HepG2 (cell line): ENCODE measurements around the gene PNLDC1. TPM values are rescaled to one million over a fixed set of nuclear protein-coding genes. Genes with fewer than 3 reads are reported as not detected.

Source experiments
- DDIT3 ChIP-seq: sonication (generic); formaldehyde crosslinking; IDR thresholded peaks from 2 replicates; pipeline ENCODE4 v1.4.0; 2020; ENCODE audit warnings: mild to moderate bottlenecking, missing genetic modification reagents
- EP300 ChIP-seq, 3 experiments: sonication (generic) in 1 of 3; formaldehyde crosslinking in 1 of 3; IDR thresholded peaks; 2 replicates each; pipeline versions ENCODE4 v1.5.1 to v1.6.1; 2011 to 2020; ENCODE audit warnings: low read depth in 2 of 3, low read length in 2 of 3, borderline replicate concordance in 1 of 3, improper control_type of control experiment in 1 of 3, mild to moderate bottlenecking in 1 of 3, missing genetic modification reagents in 1 of 3, moderate library complexity in 1 of 3
- FOXP1 ChIP-seq, 2 experiments: fragments of 450-650 bp in 1 of 2; IDR thresholded peaks; 2 replicates each; pipeline ENCODE4 v1.6.1; 2017 to 2018; ENCODE audit warnings: antibody characterized with exemption in 1 of 2
- GPN1 ChIP-seq: sonication (generic); formaldehyde crosslinking; IDR thresholded peaks from 2 replicates; pipeline ENCODE4 v1.5.1; 2020; ENCODE audit warnings: missing genetic modification reagents, borderline replicate concordance
- IKZF4 ChIP-seq: sonication (generic); formaldehyde crosslinking; IDR thresholded peaks from 2 replicates; pipeline ENCODE4 v1.5.1; 2020; ENCODE audit warnings: borderline replicate concordance, mild to moderate bottlenecking, low read depth, missing genetic modification reagents; ENCODE audit errors: not compliant biosample characterization
- MLX ChIP-seq: IDR thresholded peaks from 2 replicates; pipeline ENCODE4 v1.6.1; 2016
- NR2F1 ChIP-seq, 2 experiments: fragments of 450-650 bp in 1 of 2; formaldehyde crosslinking in 1 of 2; IDR thresholded peaks; 2 replicates each; pipeline versions ENCODE4 v1.5.0 to v1.6.1; 2016 to 2020; ENCODE audit warnings: mild to moderate bottlenecking in 1 of 2, missing compliant biosample characterization in 1 of 2, missing genetic modification reagents in 1 of 2, moderate library complexity in 1 of 2
- POGK ChIP-seq: sonication (generic); formaldehyde crosslinking; conservative IDR thresholded peaks from 2 replicates; pipeline ENCODE4 v1.8.0; 2022; ENCODE audit warnings: mild to moderate bottlenecking, moderate library complexity, missing genetic modification reagents
- SAFB2 ChIP-seq: sonication (generic); formaldehyde crosslinking; IDR thresholded peaks from 2 replicates; pipeline ENCODE4 v1.5.1; 2020; ENCODE audit warnings: missing genetic modification reagents, low read depth, mild to moderate bottlenecking, borderline replicate concordance
- ZBTB34 ChIP-seq: sonication (generic); formaldehyde crosslinking; IDR thresholded peaks from 2 replicates; pipeline ENCODE4 v1.8.0; 2022; ENCODE audit warnings: mild to moderate bottlenecking, missing genetic modification reagents
- ZKSCAN5 ChIP-seq: sonication (generic); formaldehyde crosslinking; IDR thresholded peaks from 2 replicates; pipeline ENCODE4 v1.5.1; 2020; ENCODE audit warnings: mild to moderate bottlenecking, missing genetic modification reagents
- ZNF33B ChIP-seq: sonication (generic); formaldehyde crosslinking; IDR thresholded peaks from 2 replicates; pipeline ENCODE4 v1.5.1; 2020; ENCODE audit warnings: mild to moderate bottlenecking, missing genetic modification reagents
- ZNF704 ChIP-seq: sonication (generic); formaldehyde crosslinking; IDR thresholded peaks from 2 replicates; pipeline ENCODE4 v1.8.1; 2023; ENCODE audit warnings: mild to moderate bottlenecking, inconsistent platforms, moderate library complexity, missing genetic modification reagents, borderline replicate concordance
- ZNF75D ChIP-seq: sonication (generic); formaldehyde crosslinking; IDR thresholded peaks from 2 replicates; pipeline ENCODE4 v1.8.1; 2023; ENCODE audit warnings: missing genetic modification reagents, mild to moderate bottlenecking, borderline replicate concordance
- ZNF83 ChIP-seq: sonication (generic); formaldehyde crosslinking; IDR thresholded peaks from 2 replicates; pipeline ENCODE4 v1.4.0; 2020; ENCODE audit warnings: missing genetic modification reagents, mild to moderate bottlenecking, borderline replicate concordance
- ZNF878 ChIP-seq: sonication (generic); formaldehyde crosslinking; IDR thresholded peaks from 2 replicates; pipeline ENCODE4 v1.8.1; 2023; ENCODE audit warnings: mild to moderate bottlenecking, missing genetic modification reagents, moderate library complexity
- ZNF891 ChIP-seq: sonication (generic); formaldehyde crosslinking; IDR thresholded peaks from 2 replicates; pipeline ENCODE4 v1.5.0; 2020; ENCODE audit warnings: mild to moderate bottlenecking, missing genetic modification reagents
- ZXDC ChIP-seq: sonication (generic); formaldehyde crosslinking; IDR thresholded peaks from 2 replicates; pipeline ENCODE4 v1.5.0; 2020; ENCODE audit warnings: mild to moderate bottlenecking, missing genetic modification reagents
- polyA plus RNA-seq, 8 experiments: library from polyadenylated mRNA; depleted of rRNA in 3 of 8; stranded (reverse) in 7 of 8; unstranded in 1 of 8; fragments of >200 nt; fragmentation: Illumina TruSeq in 4 of 8; extraction: Trizol in 4 of 8; gene quantifications; 2 replicates each; pipeline versions ENCODE4 v1.2.1 to v1.2.3, GENCODE V29; 2011 to 2016; ENCODE audit warnings: low read depth in 4 of 8, missing spikeins in 1 of 8, mixed read lengths in 1 of 8; ENCODE audit not compliant: insufficient read depth in 1 of 8
- total RNA-seq, 5 experiments: library from RNA; depleted of rRNA; stranded (reverse); fragments of >200 nt; fragmentation: Illumina TruSeq; extraction: Trizol; gene quantifications; 2 replicates each; pipeline ENCODE4 v1.2.3, GENCODE V29; 2016; ENCODE audit warnings: low read depth in 1 of 5

Gene PNLDC1
- total and polyA plus RNA-seq, 2 of the 13 experiments (the other 11 are each of a cell fraction or from before 2014, with no cell fraction given), result not detected

GRCh38 chr6:159790149-159790955 lies 9.7 kb upstream of the PNLDC1 start, which contains the start of gene MRPL18 (continued):
- TF ChIP-seq ZNF704 (CRISPR knock-in tag) (no peak), ZBTB34 (CRISPR knock-in tag) (no peak; the same call in 1 of the 2 replicates), FOXP1 (IDR thresholded peaks at IDR 0.05) (no peak), FOXP1 (CRISPR knock-in tag; IDR thresholded peaks at IDR 0.05) (no peak), MLX (CRISPR knock-in tag) (no peak), ZNF33B (CRISPR knock-in tag) (0 out of 2 replicates have a peak, but pooled peaks have one; percentile 8), ZXDC (CRISPR knock-in tag) (peak; percentile 4; the same call in 1 of the 2 replicates), IKZF4 (CRISPR knock-in tag) (no peak), NR2F1 (CRISPR knock-in tag; IDR thresholded peaks at IDR 0.05) (peak; percentile 40 to 79; a peak in 2 of 4 replicates), ZNF83 (no peak), EP300 (IDR thresholded peaks at IDR 0.05; ENCODE audit: low read depth in 2 of 2, low read length in 2 of 2) (no peak), EP300 (CRISPR knock-in tag; IDR thresholded peaks at IDR 0.05; ENCODE audit: borderline replicate concordance) (no peak), SAFB2 (CRISPR knock-in tag) (no peak), ZNF891 (no peak; the same call in 1 of the 2 replicates), DDIT3 (no peak), GPN1 (CRISPR knock-in tag) (no peak), ZKSCAN5 (CRISPR knock-in tag) (no peak), ZNF878 (CRISPR knock-in tag) (peak; percentile 78; the same call in 1 of the 2 replicates), ZNF75D (CRISPR knock-in tag) (no peak), POGK (no peak)
